ENCODE results near the gene C1orf116. TPM values are rescaled to one million over a fixed set of nuclear protein-coding genes. Genes with fewer than 3 reads are reported as not detected.

C1orf116 gene
- total and polyA plus RNA-seq, 10 of the 15 experiments (the other 5 are each of a cell fraction or from before 2014, with no cell fraction given): 0.01 to 0.08 TPM; not detected in 8

DNA sequence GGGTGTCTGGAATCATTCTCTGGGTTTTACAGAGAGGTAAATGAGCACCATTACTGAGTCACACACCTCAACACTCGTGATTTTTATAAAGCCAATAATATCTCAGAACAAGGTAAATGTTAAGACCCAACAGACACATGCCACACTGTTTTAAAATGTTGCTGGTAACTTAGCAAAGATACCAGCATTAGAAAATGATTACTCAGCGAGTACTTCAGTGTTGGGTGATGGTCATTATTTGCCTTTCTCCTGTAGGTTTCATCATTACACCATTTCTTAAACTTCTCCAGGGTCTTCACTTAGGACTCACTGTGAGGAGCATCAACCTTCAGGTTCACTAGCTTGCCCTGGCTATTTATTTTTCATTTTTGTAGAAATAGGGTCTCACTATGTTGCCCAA is 49.2 kb upstream of the C1orf116 start:
- WGBS (ENCODE audit: insufficient coverage, insufficient replicate concordance, low lambda C conversion rate, missing lambda C conversion rate): 38% methylated on average over 2 of the region's 2 CpGs
- Histone ChIP-seq H3K4me1 (ENCODE audit: control insufficient read depth, insufficient read depth, low read length) (peaks cover 4% of the 10 kb centered on the region; the same call in 1 of the 2 replicates), H3K79me2 (ENCODE audit: control insufficient read depth, insufficient read depth, low read length) (no peaks in the 10 kb centered on the region), H3K27ac (ENCODE audit: control insufficient read depth, insufficient read depth) (no peak overlapping the region), H3K4me2 (ENCODE audit: control insufficient read depth, insufficient read depth) (no peak overlapping the region), H3K9me3 (replicated peaks; ENCODE audit: control insufficient read depth, insufficient read depth, low read length) (no peaks in the 10 kb centered on the region), H2AFZ (ENCODE audit: control insufficient read depth, low read depth, low read length) (no peak overlapping the region), H3K36me3 (ENCODE audit: control insufficient read depth in 2 of 2, insufficient read depth in 2 of 2, low read length in 1 of 2) (no peaks in the 10 kb centered on the region), H3K4me3 (no peak overlapping the region), H4K20me1 (ENCODE audit: control insufficient read depth, insufficient read depth) (no peaks in the 10 kb centered on the region), H3K27me3 (replicated peaks in 1 of 2; ENCODE audit: control insufficient read depth in 2 of 2, insufficient read depth in 2 of 2, low read length in 1 of 2) (no peaks in the 10 kb centered on the region), H3K9ac (ENCODE audit: control insufficient read depth, insufficient read depth, low read length) (no peak overlapping the region)
- intact Hi-C loops (cut with micrococcal nuclease; ENCODE audit: unreplicated experiment) (loop anchor here (5.0 kb wide), 1 partner anchor 240 kb away; the partner anchor contains the start of gene CD55), in situ Hi-C loops (cut with MboI) (no loop called here)
- POLR2A ChIA-PET: no interaction called here
- RAD21 ChIA-PET (ENCODE audit: unreplicated experiment): interaction anchor here (3.6 kb wide), 1 partner anchor 323 kb away, joined by 54 read pairs; no protein-coding TSS in a partner anchor
- ATAC-seq (no peak), DNase-seq (ENCODE audit: low read depth, low spot score) (no peak), FAIRE-seq (no peak)
- TF ChIP-seq NFYA (IDR thresholded peaks at IDR 0.05; ENCODE audit: borderline replicate concordance, low read depth, low read length) (no peak), RELA (IDR thresholded peaks at IDR 0.05; ENCODE audit: borderline replicate concordance, partially characterized antibody) (no peak), IKZF1 (conservative IDR thresholded peaks at IDR 0.05) (no peak), DPF2 (IDR thresholded peaks at IDR 0.05) (no peak), TCF7 (IDR thresholded peaks at IDR 0.05; ENCODE audit: borderline replicate concordance) (no peak), EGR1 (IDR thresholded peaks at IDR 0.05; ENCODE audit: borderline replicate concordance in 1 of 2, low read depth in 2 of 2, low read length in 2 of 2) (no peak), ESRRA (IDR thresholded peaks at IDR 0.05; ENCODE audit: low read length) (no peak), USF1 (IDR thresholded peaks at IDR 0.05; ENCODE audit: borderline replicate concordance, extremely low read length, insufficient read depth, low read depth, low read length) (no peak), MTA3 (IDR thresholded peaks at IDR 0.05; ENCODE audit: borderline replicate concordance, low read length) (no peak)
- TF ChIP-seq, protein P1, sequence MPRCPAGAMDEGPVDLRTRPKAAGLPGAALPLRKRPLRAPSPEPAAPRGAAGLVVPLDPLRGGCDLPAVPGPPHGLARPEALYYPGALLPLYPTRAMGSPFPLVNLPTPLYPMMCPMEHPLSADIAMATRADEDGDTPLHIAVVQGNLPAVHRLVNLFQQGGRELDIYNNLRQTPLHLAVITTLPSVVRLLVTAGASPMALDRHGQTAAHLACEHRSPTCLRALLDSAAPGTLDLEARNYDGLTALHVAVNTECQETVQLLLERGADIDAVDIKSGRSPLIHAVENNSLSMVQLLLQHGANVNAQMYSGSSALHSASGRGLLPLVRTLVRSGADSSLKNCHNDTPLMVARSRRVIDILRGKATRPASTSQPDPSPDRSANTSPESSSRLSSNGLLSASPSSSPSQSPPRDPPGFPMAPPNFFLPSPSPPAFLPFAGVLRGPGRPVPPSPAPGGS (IDR thresholded peaks at IDR 0.05; ENCODE audit: borderline replicate concordance, insufficient read depth, low read depth, low read length, poor library complexity, severe bottlenecking): no peak
- TF ChIP-seq, protein P2, sequence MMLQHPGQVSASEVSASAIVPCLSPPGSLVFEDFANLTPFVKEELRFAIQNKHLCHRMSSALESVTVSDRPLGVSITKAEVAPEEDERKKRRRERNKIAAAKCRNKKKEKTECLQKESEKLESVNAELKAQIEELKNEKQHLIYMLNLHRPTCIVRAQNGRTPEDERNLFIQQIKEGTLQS (IDR thresholded peaks at IDR 0.05; ENCODE audit: borderline replicate concordance, extremely low read depth, low read depth, low read length): no peak
- no TSS peak for BruUV-seq (replicated peaks)
- SMC1A ChIA-PET (ENCODE audit: uncharacterized antibody, unreplicated experiment): interaction anchor here (1.3 to 7.3 kb wide), 5 partner anchors 27 to 417 kb away, joined by 3 to 69 read pairs (median 17); partner anchors contain the start of gene YOD1
- CTCF ChIA-PET: interaction anchor here (0.7 to 8.3 kb wide), 6 partner anchors 7 to 418 kb away, joined by 3 to 154 read pairs (median 12); no protein-coding TSS in a partner anchor
